Fibroblast of pulmonary artery (primary cell): ENCODE measurements around the gene FOXO3.

Experiments
- DNase-seq: peaks from one replicate; pipeline ENCODE4 v3.0.0-alpha.2; 2010; ENCODE audit warnings: low read depth
- H3K4me3 ChIP-seq: replicated peaks from 2 replicates; pipeline ENCODE4 v1.5.1; 2011; ENCODE audit warnings: low read depth, mild to moderate bottlenecking, control low read depth, low read length, moderate library complexity
- CTCF ChIP-seq: IDR thresholded peaks from 2 replicates; pipeline ENCODE4 v1.5.1; 2011; ENCODE audit warnings: mild to moderate bottlenecking, control low read depth, low read length, inconsistent platforms; ENCODE audit errors: missing control alignments

FOXO3 gene

GRCh38 chr6:108733706-108734265 is 173.1 kb downstream of the FOXO3 start:
- TF ChIP-seq CTCF: no peak
- no peak for DNase-seq
- H3K4me3 ChIP-seq: no peak overlapping the region
